AG04450 (cell line): ENCODE results near the gene XKR7. TPM values are rescaled to one million over a fixed set of nuclear protein-coding genes. Genes with fewer than 3 reads are reported as not detected.

Experiments
- CTCF ChIA-PET: fragments of 300-600, 350-600 bp; formaldehyde crosslinking; extraction: SDS; loops from one replicate; lab custom pipeline; 2022; ENCODE audit warnings: antibody characterized with exemption, inconsistent platforms; lab: Charles Lee
- POLR2A ChIA-PET: fragments of 350-600 bp; formaldehyde crosslinking; extraction: SDS; loops from one replicate; lab custom pipeline; 2021; ENCODE audit warnings: antibody characterized with exemption, inconsistent platforms; lab: Yijun Ruan, JAX
- DNase-seq: peaks from one replicate; pipeline ENCODE4 v3.0.0-alpha.2; 2011; ENCODE audit warnings: low read depth, low spot score
- H3K27ac ChIP-seq: one replicate; pipeline ENCODE4 v1.5.1; 2012; ENCODE audit warnings: low read depth, low read length, control low read depth
- H3K27me3 ChIP-seq: one replicate; pipeline ENCODE4 v1.6.0; 2012; ENCODE audit warnings: low read length; ENCODE audit not compliant: control insufficient read depth, insufficient read depth
- H3K4me3 ChIP-seq: 2 replicates; pipeline ENCODE4 v1.5.1; 2011; ENCODE audit warnings: mild to moderate bottlenecking, low read depth, low read length, control low read depth
- H3K9me3 ChIP-seq: 2 replicates; pipeline ENCODE4 v1.5.1; 2012; ENCODE audit warnings: low read length; ENCODE audit not compliant: control insufficient read depth, insufficient read depth
- CTCF ChIP-seq: IDR thresholded peaks from 2 replicates; pipeline ENCODE4 v1.5.1; 2011; ENCODE audit warnings: low read depth, low read length, control low read depth, inconsistent platforms
- polyA plus RNA-seq: library from polyadenylated mRNA; depleted of rRNA; stranded (reverse); fragments of >200 nt; gene quantifications from 2 replicates; pipeline ENCODE4 v1.2.3, GENCODE V29; 2011

The XKR7 gene
- polyA plus RNA-seq, 1 experiment: not detected

DNA sequence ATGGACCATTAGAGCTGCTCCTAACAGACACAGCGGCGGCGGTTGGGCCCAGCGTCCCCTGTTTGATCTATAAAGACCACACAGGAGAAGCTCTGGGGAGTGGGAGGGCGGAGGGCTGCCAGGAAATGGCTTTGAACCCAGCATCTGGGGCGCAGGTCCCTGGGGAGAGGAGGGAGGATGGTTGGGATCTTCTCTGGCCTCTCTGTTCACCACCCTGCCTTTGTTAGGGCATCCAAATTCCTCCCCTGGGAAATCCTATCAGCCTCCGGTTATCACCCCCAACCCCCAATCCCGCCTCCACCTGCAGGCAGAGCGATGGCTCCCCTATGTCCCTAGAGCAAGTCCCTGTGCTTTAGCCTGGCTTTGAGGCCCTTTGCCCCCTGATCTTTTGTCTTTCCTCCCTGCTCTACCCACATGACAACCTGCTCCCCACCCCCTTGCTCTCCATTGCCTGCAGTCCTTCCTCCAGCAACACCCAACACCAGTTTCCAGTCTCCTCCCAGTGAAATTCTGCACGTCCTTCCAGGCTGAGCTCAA, 7.1 kb downstream of the XKR7 start:
- ChIA-PET POLR2A (no interaction called here), CTCF (interaction anchor here (0.7 to 1.2 kb wide), 2 partner anchors 24 to 57 kb away, joined by 3 read pairs; no protein-coding TSS in a partner anchor)
- H3K4me3 ChIP-seq: no peak overlapping the region
- DNase-seq: no peak
- H3K9me3 ChIP-seq: no peaks in the 10 kb centered on the region
- peaks cover 20% of the 10 kb centered on the region for H3K27me3 ChIP-seq
- no peak overlapping the region for H3K27ac ChIP-seq
- no peak for TF ChIP-seq CTCF

DNA sequence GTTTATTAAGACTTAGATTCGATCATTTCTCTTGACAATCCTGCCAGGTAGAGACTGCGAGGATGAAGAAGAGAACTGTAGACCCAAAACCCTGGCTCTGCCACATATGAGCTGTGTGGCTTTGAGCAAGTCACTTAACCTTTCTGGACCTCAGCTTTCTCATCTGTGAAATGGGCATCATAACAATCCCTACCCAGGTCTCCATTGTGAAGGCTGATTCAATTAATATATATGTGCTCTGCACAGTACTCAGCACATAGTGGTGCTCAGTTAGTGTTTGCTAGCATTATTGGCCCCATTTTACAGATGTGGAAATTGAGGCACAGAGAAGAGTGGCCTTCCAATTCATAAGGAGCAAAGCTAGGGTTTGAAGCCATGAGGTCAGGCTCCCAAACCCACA, 7.9 kb downstream of the XKR7 start:
- no peak for TF ChIP-seq CTCF
- ChIA-PET POLR2A (no interaction called here), CTCF (interaction anchor here (0.7 to 1.2 kb wide), 3 partner anchors 24 to 56 kb away, joined by 3 read pairs; partner anchors contain the start of gene PDRG1)
- Histone ChIP-seq H3K27ac (no peak overlapping the region), H3K4me3 (no peak overlapping the region), H3K27me3 (peaks cover 16% of the 10 kb centered on the region), H3K9me3 (no peaks in the 10 kb centered on the region)
- DNase-seq: no peak

DNA sequence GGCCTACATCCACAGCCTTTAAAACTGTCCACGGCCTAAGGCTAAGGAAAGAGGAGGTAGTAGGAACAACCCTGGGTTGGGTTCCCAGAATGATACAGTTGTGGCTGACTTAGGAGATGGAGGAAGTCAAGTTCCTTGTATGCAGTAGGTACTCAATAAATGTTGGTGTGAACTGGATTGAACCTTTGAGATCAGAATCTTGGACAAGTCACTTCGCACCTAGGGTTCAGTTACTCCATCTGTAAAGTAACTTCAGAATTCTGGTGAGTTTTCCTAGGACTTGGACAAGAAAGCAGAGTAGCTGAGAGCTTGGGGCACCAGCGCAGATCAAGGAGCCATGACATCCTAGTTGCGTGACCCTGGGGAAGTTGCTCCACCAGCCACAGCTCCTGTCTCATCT, 9.1 kb downstream of the XKR7 start:
- no peak for DNase-seq
- H3K4me3 ChIP-seq: no peak overlapping the region
- TF ChIP-seq CTCF: no peak
- peaks cover 16% of the 10 kb centered on the region for H3K27me3 ChIP-seq
- CTCF ChIA-PET: no interaction called here
- H3K27ac ChIP-seq: no peak overlapping the region
- POLR2A ChIA-PET: no interaction called here
- no peaks in the 10 kb centered on the region for H3K9me3 ChIP-seq

GRCh38 chr20:31979713-31980426, 11.9 kb downstream of the XKR7 start:
- no peak for TF ChIP-seq CTCF
- Histone ChIP-seq H3K4me3 (no peak overlapping the region), H3K27ac (no peak overlapping the region), H3K9me3 (no peaks in the 10 kb centered on the region), H3K27me3 (peaks cover 8% of the 10 kb centered on the region)
- POLR2A ChIA-PET: no interaction called here
- CTCF ChIA-PET: no interaction called here
- DNase-seq: no peak

DNA sequence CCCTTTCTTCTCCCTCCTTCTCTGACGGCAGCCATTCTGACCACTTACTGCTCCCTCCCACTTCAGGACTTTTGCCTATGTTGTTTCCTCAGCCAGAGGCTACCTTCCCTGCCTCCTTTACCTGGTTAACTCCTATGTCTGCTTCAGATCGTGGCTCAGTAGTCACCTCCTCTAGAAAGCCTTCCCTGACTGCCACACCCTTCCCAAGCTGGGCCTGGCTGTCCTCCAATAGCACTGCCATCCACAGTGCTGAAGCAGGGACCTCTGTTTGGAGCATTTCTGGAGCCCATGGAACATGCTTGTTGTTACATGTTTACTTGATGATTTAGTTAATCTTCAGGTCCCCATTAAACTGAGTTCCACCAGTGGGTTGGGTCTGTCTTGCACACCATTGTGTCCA, 13.8 kb downstream of the XKR7 start:
- Histone ChIP-seq H3K9me3 (no peaks in the 10 kb centered on the region), H3K27ac (no peak overlapping the region), H3K27me3 (peaks cover 5% of the 10 kb centered on the region), H3K4me3 (no peak overlapping the region)
- POLR2A ChIA-PET: no interaction called here
- no peak for TF ChIP-seq CTCF
- CTCF ChIA-PET: no interaction called here
- DNase-seq: no peak
